SK-N-SH (cell line): Measurements from ENCODE around the gene FAM221B.

ENCODE experiments used
- CTCF ChIP-seq: fragments of 200-600 bp; sonication (generic); IDR thresholded peaks from 2 replicates; pipeline ENCODE4 v1.6.1; 2017; ENCODE audit warnings: antibody characterized with exemption, mild to moderate bottlenecking, moderate library complexity
- FOXJ3 ChIP-seq: sonication (generic); formaldehyde crosslinking; IDR thresholded peaks from 2 replicates; pipeline ENCODE4 v1.5.1; 2020; ENCODE audit warnings: mild to moderate bottlenecking, missing genetic modification reagents
- GATA2 ChIP-seq: sonication (generic); formaldehyde crosslinking; IDR thresholded peaks from 2 replicates; pipeline ENCODE4 v1.5.0; 2020; ENCODE audit warnings: mild to moderate bottlenecking, missing genetic modification reagents
- MAX ChIP-seq: IDR thresholded peaks from 2 replicates; pipeline ENCODE4 v1.4.0; 2012; ENCODE audit warnings: low read depth
- NRF1 ChIP-seq: IDR thresholded peaks from 2 replicates; pipeline ENCODE4 v1.6.1; 2012; ENCODE audit warnings: low read depth, mild to moderate bottlenecking, low read length
- POLR2AphosphoS5 ChIP-seq: IDR thresholded peaks from 2 replicates; pipeline ENCODE4 v1.6.1; 2012; ENCODE audit warnings: low read depth, low read length
- RXRA ChIP-seq: IDR thresholded peaks from 2 replicates; pipeline ENCODE4 v1.4.0; 2012; ENCODE audit warnings: low read depth, mild to moderate bottlenecking, borderline replicate concordance
- TEAD4 ChIP-seq: IDR thresholded peaks from 2 replicates; pipeline ENCODE4 v1.4.0; 2012; ENCODE audit warnings: mild to moderate bottlenecking, borderline replicate concordance; ENCODE audit not compliant: insufficient read depth
- USF1 ChIP-seq: IDR thresholded peaks from 2 replicates; pipeline ENCODE4 v1.4.0; 2012; ENCODE audit warnings: low read depth, borderline replicate concordance
- USF2 ChIP-seq: fragments of 150-350 bp; IDR thresholded peaks from 2 replicates; pipeline ENCODE4 v1.6.1; 2017; ENCODE audit warnings: antibody characterized with exemption, low read length, low read depth, borderline replicate concordance

- TF ChIP-seq TEAD4 (no peak), CTCF (no peak), USF1 (no peak), POLR2AphosphoS5 (no peak), MAX (no peak), NRF1 (no peak), FOXJ3 (CRISPR knock-in tag) (no peak), RXRA (no peak), USF2 (no peak), GATA2 (no peak)
Observed at GRCh38 chr9:35845824-35846771, 17.6 kb upstream of the FAM221B start.
